Endothelial cell of umbilical vein (primary cell): ENCODE measurements around the gene SLC12A3. TPM values are rescaled to one million over a fixed set of nuclear protein-coding genes. Genes with fewer than 3 reads are reported as not detected.

Experiments used
- BruUV-seq: library from RNA; stranded (reverse); fragments of 400-500 nt; replicated peaks from 2 replicates; lab custom pipeline; 2021; lab: Mats Ljungman, UMichigan
- CTCF ChIA-PET: fragments of 300-600, 350-600 bp; sonication (Branson Sonifier 250); formaldehyde crosslinking; loops from one replicate; lab custom pipeline; 2021; ENCODE audit warnings: antibody characterized with exemption, inconsistent platforms; lab: Charles Lee
- POLR2A ChIA-PET: fragments of 300-600, 350-600 bp; sonication (Branson Sonifier 250); formaldehyde crosslinking; loops from one replicate; lab custom pipeline; 2021; ENCODE audit warnings: antibody characterized with exemption, inconsistent platforms; lab: Charles Lee
- DNase-seq: peaks from one replicate; pipeline ENCODE4 v3.0.0-alpha.2; 2011; ENCODE audit warnings: low read depth, low spot score
- FAIRE-seq: peaks from 2 replicates; lab custom pipeline; 2011; peaks lifted over from hg19 to GRCh38; lab: Jason Lieb, UNC
- H2AFZ ChIP-seq: 2 replicates; pipeline ENCODE4 v1.6.0; 2012; ENCODE audit warnings: low read depth, low read length, control low read depth, inconsistent platforms
- H3K27ac ChIP-seq: 2 replicates; pipeline ENCODE4 v1.5.1; 2011; ENCODE audit warnings: low read depth, mild to moderate bottlenecking, control low read depth, low read length, moderate library complexity; ENCODE audit not compliant: insufficient read depth
- H3K27me3 ChIP-seq, 2 experiments: 2 replicates each; pipeline versions ENCODE4 v1.6.0 to v1.6.1; 2011; ENCODE audit warnings: low read length in 2 of 2, mixed read lengths in 1 of 2; ENCODE audit not compliant: control insufficient read depth in 2 of 2, insufficient read depth in 2 of 2
- H3K36me3 ChIP-seq, 2 experiments: 2 replicates in 1 of 2; 3 replicates in 1 of 2; pipeline ENCODE4 v1.5.1; 2011; ENCODE audit warnings: low read length in 2 of 2, mild to moderate bottlenecking in 1 of 2, moderate library complexity in 1 of 2; ENCODE audit not compliant: control insufficient read depth in 2 of 2, insufficient read depth in 2 of 2; ENCODE audit errors: extremely low read depth in 1 of 2
- H3K4me1 ChIP-seq: 3 replicates; pipeline ENCODE4 v1.5.1; 2011; ENCODE audit warnings: mild to moderate bottlenecking, low read length; ENCODE audit not compliant: control insufficient read depth, insufficient read depth; ENCODE audit errors: extremely low read depth
- H3K4me2 ChIP-seq: 2 replicates; pipeline ENCODE4 v1.6.1; 2011; ENCODE audit warnings: low read length, control low read depth, mixed read lengths; ENCODE audit not compliant: insufficient read depth
- H3K4me3 ChIP-seq, 3 experiments: fragments of 200-600 bp in 1 of 3; sonication (generic), shearing (Covaris generic) in 1 of 3; replicated peaks in 1 of 3; 2 replicates each; pipeline ENCODE4 v1.5.1; 2011 to 2016; ENCODE audit warnings: control low read depth in 3 of 3, low read length in 3 of 3, mild to moderate bottlenecking in 2 of 3, inconsistent platforms in 1 of 3, low read depth in 1 of 3, moderate library complexity in 1 of 3; ENCODE audit not compliant: insufficient read depth in 1 of 3
- H3K79me2 ChIP-seq: 2 replicates; pipeline ENCODE4 v1.6.0; 2012; ENCODE audit warnings: low read length, inconsistent platforms; ENCODE audit not compliant: control insufficient read depth, insufficient read depth
- H3K9ac ChIP-seq: replicated peaks from 2 replicates; pipeline ENCODE3; 2011; ENCODE audit warnings: low read length, control low read depth; ENCODE audit not compliant: insufficient read depth; ENCODE audit errors: extremely low read depth
- H3K9me1 ChIP-seq: replicated peaks from 3 replicates; pipeline ENCODE4 v1.6.0; 2011; ENCODE audit warnings: mild to moderate bottlenecking, low read length; ENCODE audit not compliant: control insufficient read depth, insufficient read depth; ENCODE audit errors: extremely low read depth
- H3K9me3 ChIP-seq: replicated peaks from 2 replicates; pipeline ENCODE4 v1.5.1; 2012; ENCODE audit warnings: low read length, inconsistent platforms; ENCODE audit not compliant: control insufficient read depth, insufficient read depth
- H4K20me1 ChIP-seq: replicated peaks from 2 replicates; pipeline ENCODE3; 2011; ENCODE audit warnings: mild to moderate bottlenecking, low read length; ENCODE audit not compliant: control insufficient read depth, insufficient read depth; ENCODE audit errors: extremely low read depth
- CTCF ChIP-seq, 2 donors: IDR thresholded peaks; 1 replicate in 1 of 2; 2 replicates in 1 of 2; pipeline ENCODE4 v1.5.1; 2011; ENCODE audit warnings: low read length in 2 of 2, mild to moderate bottlenecking in 2 of 2, moderate library complexity in 2 of 2, control low read depth in 1 of 2, inconsistent platforms in 1 of 2, low read depth in 1 of 2; ENCODE audit not compliant: insufficient read depth in 1 of 2; ENCODE audit errors: extremely low read depth in 1 of 2
- EZH2 ChIP-seq: IDR thresholded peaks from 2 replicates; pipeline ENCODE4 v1.6.1; 2012; ENCODE audit warnings: borderline replicate concordance, low read depth, mild to moderate bottlenecking, moderate library complexity, low read length, inconsistent platforms; ENCODE audit not compliant: severe bottlenecking
- dilution Hi-C: fragments of 300-500 bp; cut with MboI; formaldehyde crosslinking; loops from one replicate; pipeline ENCODE4 v1.15.0; 2019; ENCODE audit warnings: low sequenced_read_pairs; ENCODE audit not compliant: extremely low pct_ligation_motif_present
- intact Hi-C: fragments of 100-400 bp; cut with micrococcal nuclease; formaldehyde crosslinking; loops from one replicate; pipeline ENCODE4 v1.10.0; 2022
- polyA plus RNA-seq, 4 experiments: library from polyadenylated mRNA; depleted of rRNA in 3 of 4; stranded (reverse) in 3 of 4; unstranded in 1 of 4; fragments of >200 nt; gene quantifications; 2 replicates each; pipeline versions ENCODE4 v1.2.1 to v1.2.3, GENCODE V29; 2011 to 2012; ENCODE audit warnings: missing spikeins in 1 of 4
- total RNA-seq: library from RNA; stranded (reverse); gene quantifications from 2 replicates; pipeline ENCODE4 v1.2.3, GENCODE V29; 2021

Gene SLC12A3
- total and polyA plus RNA-seq, 2 donors (not counting 3 experiments of a cell fraction or from before 2014, with no cell fraction given) = not detected

DNA sequence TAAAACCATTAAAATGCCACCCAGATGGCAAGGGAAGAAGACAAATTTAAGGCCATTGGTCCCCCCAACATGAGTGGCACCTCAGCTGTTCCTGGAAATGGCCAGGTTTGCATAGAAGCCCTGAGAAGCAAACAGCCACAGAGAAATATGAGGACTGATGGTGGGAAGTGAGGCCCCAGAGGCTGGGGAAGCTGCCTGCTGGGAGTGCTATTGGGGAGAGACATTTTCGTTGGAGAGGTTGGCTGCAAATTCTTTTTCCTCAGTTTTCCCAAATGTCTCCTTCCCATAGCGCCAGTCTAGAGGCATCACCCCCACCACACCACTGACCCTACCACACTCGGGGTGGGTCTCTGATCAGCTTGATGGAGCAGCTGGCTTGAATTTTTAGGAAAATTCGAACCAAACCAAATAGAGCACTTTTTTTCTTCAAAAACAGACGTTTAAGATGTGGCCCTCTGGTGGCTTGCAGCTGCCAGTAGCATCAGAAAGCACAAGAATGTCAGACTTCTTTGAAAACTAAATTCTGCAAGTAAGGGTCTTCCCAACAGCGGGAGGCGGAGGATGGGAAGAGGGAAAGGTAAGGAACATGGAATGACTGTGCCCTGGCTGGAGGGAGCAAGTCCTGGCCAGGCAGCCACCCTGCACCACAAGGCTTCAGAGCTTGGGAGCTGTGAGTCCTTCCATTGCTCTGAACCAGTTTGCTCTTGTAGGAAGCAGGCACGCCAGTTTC, 13.2 kb upstream of the SLC12A3 start:
- intact Hi-C loops = loop anchor here (1.0 kb wide), 1 partner anchor 59 kb away; no protein-coding TSS in a partner anchor
- FAIRE-seq = peak; percentile 80

More for the DNA sequence above, 13.2 kb upstream of the SLC12A3 start:
- no peaks in the 10 kb centered on the region for H3K9me3 ChIP-seq
- no peaks in the 10 kb centered on the region for H4K20me1 ChIP-seq
- dilution Hi-C loops = no loop called here
- H2AFZ ChIP-seq = no peak overlapping the region
- BruUV-seq = no TSS peak
- peak; percentile 22 for DNase-seq
- no peak overlapping the region for H3K4me3 ChIP-seq
- no peaks in the 10 kb centered on the region for H3K36me3 ChIP-seq
- no peaks in the 10 kb centered on the region for H3K27me3 ChIP-seq
- H3K79me2 ChIP-seq = no peaks in the 10 kb centered on the region
- H3K9me1 ChIP-seq = no peaks in the 10 kb centered on the region
- H3K9ac ChIP-seq = no peak overlapping the region
- POLR2A ChIA-PET = interaction anchor here (0.6 to 1.1 kb wide), 2 partner anchors 7 to 80 kb away, joined by 3 to 4 read pairs; partner anchors contain the start of gene HERPUD1
- no peak overlapping the region for H3K27ac ChIP-seq
- peaks cover 32% of the 10 kb centered on the region for H3K4me1 ChIP-seq
- no peak overlapping the region for H3K4me2 ChIP-seq
- CTCF ChIA-PET = interaction anchor here (0.8 to 14.8 kb wide), 13 partner anchors 9 to 82 kb away, joined by 3 to 231 read pairs (median 4); no protein-coding TSS in a partner anchor
- peak; percentile 34 to 44 for TF ChIP-seq CTCF (IDR thresholded peaks at IDR 0.05; ENCODE audit: extremely low read depth in 1 of 2, insufficient read depth in 1 of 2, low read depth in 1 of 2, low read length in 2 of 2)
- TF ChIP-seq EZH2 = no peak
